WI38 (cell line): ENCODE measurements around the gene SPATA9.

Experiments
- H3K4me3 ChIP-seq: 2 replicates; pipeline ENCODE4 v1.5.1; 2011; ENCODE audit warnings: low read depth, mild to moderate bottlenecking, control low read depth, low read length
- CTCF ChIP-seq: IDR thresholded peaks from 2 replicates; pipeline ENCODE4 v1.5.1; 2012; ENCODE audit warnings: low read depth, mild to moderate bottlenecking, control low read depth, low read length

The SPATA9 gene

DNA sequence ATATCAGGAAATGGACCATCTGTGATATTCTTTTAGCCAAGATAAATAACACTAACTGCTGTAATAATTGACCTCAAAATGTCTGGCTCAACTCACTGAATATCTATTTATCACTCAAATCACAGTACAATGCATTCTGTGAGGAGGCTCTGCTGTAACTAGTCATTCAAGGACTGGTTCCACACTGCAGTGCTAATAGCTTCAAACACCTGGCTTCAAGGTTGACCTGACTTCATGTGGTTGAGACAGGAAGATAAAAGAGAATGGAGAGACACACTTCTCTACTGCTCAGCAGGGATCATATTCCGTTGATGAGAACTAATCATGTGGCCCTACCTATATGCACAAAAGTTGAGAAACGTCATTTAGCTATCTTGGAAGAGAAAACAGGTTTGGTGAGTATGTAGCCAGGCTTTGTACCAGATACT, 45.0 kb upstream of the SPATA9 start:
- TF ChIP-seq CTCF = no peak
- no peak overlapping the region for H3K4me3 ChIP-seq

GRCh38 chr5:95726811-95727763, 44.3 kb upstream of the SPATA9 start:
- peak overlapping the region; percentile 36; the same call in 1 of the 2 replicates for H3K4me3 ChIP-seq

DNA sequence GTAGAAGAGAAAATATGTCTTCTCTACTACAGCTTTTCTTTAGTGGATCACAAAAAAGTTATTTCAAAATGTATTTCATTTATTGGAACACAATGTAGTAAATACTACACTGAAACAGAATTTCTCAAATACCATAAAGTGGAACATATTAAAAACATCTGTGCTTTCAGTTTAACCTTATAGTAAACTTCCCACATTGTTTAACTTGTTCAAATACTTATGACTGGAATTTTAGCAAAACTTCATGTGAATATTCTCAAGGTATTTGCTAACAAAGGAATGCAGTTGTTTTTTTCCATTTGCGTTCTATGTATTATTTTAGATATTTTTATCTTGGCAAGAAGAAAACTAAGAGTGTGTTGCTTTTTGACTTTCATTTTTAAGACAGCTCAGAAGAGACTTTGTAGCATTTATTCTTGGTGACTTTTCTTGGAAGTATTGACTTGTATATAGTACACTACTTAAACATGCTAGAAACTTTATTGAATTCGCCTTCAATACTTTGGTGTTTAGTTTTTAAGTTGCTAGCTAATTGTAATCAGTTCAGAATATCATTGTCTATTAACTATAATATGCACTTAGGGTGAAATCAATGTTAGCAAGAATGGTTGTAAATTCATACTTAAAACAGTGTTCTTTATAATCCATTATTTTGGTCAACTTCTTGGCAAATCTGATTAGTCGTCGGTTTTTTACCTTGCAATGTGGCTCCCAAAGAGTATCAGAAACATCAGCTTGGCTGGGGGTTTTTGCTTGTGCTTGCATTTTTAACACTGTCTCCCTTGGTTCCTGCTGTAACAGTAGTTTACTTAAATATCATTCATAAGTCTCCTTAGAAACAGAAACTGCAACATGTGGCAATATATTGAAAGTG, 43.4 kb upstream of the SPATA9 start:
- no peak for TF ChIP-seq CTCF
- peak overlapping the region; percentile 36 for H3K4me3 ChIP-seq

More at GRCh38 chr5:95726811-95727763, 44.3 kb upstream of the SPATA9 start:
- no peak for TF ChIP-seq CTCF

- H3K4me3 ChIP-seq = no peak overlapping the region
- TF ChIP-seq CTCF = no peak
These were observed 42.5 kb upstream of the SPATA9 start for GRCh38 chr5:95725071-95725820.

- TF ChIP-seq CTCF = no peak
- H3K4me3 ChIP-seq = no peak overlapping the region
These were observed 41.0 kb upstream of the SPATA9 start for GRCh38 chr5:95723632-95724369.

- H3K4me3 ChIP-seq = no peak overlapping the region
- no peak for TF ChIP-seq CTCF
These were observed 38.9 kb upstream of the SPATA9 start for GRCh38 chr5:95721582-95722295.
